Stomach (tissue), 4 donors: ENCODE data around the gene SOX12.

Experiments used
- POLR2A ChIP-seq, 4 donors: fragments of 450-650 bp; IDR thresholded peaks; one replicate each; pipeline ENCODE4 v1.6.1; 2016; ENCODE audit warnings: antibody characterized with exemption in 4 of 4, control low read depth in 2 of 4, mild to moderate bottlenecking in 1 of 4, moderate library complexity in 1 of 4
- POLR2AphosphoS5 ChIP-seq, 3 donors: sonication (generic); formaldehyde crosslinking; IDR thresholded peaks; one replicate each; pipeline ENCODE4 v1.6.1; 2016; ENCODE audit warnings: antibody characterized with exemption in 3 of 3

GRCh38 chr20:376089-376488, 50.7 kb downstream of the SOX12 start:
- TF ChIP-seq POLR2AphosphoS5 (IDR thresholded peaks at IDR 0.05) (no peak), POLR2A (IDR thresholded peaks at IDR 0.05) (no peak)
